ENCODE data around the gene DGKK.
"Not testable (repeated sequence)": the region's sequence is repeated elsewhere in the genome, so short reads cannot be mapped to it uniquely, and the experiment has no call there.

DGKK gene

DNA sequence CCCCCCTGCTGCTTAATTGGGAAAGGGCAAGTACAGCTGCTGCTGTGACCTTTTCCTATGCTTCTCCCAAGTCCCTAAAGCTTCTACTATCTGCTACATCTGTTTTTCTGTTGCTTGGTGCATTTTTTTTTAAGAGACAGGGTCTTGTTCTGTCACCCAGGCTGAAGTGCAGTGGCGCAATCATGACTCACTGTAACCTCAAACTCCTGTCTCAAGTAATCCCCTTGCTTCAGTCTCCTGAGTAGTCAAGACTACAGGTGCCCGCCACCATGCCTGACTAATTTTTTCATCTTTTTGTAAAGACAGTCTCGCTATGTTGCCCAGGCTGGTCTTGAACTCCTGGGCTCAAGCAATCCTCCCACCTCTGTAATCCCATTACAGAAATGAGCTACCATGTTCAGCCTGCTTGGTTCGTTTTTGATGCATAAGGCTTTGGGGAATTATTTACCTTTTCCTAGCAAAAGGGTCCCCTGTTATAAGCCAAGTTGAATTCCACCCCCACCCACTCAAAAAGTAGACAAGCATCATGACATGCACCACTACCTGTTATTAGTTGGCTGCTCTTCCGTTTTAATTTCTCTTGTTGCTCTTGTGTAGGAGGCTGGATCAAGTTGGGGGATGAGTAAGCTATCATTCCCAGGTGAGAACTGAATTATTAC lies 39.6 kb downstream of the DGKK start:
- in situ Hi-C loops (cut with MboI; ENCODE audit: low sequenced_read_pairs), result no loop called here

DNA sequence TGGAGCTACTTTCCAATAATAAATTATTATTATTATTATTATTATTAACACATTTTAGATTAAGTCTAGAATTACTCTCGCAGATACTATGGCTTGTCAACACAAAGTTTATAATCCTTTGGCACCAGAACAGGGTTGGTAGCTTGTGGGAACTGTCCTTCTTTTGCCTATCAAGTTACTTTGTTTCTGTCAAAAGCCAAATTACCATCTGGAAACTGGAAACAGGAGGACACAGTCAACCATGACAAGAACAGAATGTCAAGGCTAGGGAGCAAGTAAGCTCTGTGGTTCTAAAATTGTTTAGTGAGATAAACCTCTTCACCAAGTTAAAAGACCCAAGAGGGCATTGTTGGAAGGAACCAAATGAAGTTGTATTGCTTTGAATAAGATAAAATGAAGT lies 42.5 kb downstream of the DGKK start:
- in situ Hi-C loops (cut with MboI; ENCODE audit: low sequenced_read_pairs), result no loop called here

DNA sequence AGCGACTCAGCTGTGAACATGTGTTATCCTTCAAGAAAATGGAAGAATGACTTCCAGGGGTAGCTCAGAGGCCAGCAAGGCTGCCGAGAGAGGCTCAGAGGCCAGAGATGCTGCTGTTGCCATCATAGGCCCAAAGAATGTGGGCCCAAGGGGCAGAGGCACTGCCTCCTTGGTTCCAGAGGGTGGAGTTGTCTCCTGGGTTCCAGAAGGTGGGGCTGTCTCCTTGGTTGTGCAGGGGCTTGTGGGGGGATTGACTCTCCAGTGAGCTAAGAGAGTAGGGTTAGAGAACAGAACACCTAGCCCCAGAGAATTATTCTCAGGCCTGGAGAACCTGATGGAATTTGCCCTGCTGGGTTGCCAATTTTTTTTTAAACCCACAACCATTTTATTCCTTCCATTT lies 62.6 kb downstream of the DGKK start:
- in situ Hi-C loops (cut with MboI; ENCODE audit: low sequenced_read_pairs), result no loop called here

DNA sequence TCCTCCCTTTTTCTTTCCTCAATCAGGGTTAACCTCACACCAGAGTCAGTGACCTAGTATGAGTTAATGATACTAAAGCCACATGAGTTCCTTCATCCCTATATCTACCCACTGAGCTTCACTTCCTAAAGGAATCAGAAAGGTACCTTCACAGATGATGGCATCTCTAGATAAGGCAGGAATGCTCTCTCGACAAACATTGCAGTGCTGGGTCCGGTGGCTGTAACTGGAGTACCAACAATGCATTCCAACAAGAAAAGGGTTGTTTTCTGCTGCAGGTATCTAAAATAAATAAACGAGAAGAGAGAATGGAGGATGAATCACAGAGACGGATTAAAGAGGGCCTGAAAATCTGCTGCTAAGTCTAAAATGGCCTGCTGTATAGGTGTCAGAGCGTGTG lies 66.7 kb downstream of the DGKK start:
- in situ Hi-C loops (cut with MboI; ENCODE audit: low sequenced_read_pairs), result no loop called here

DNA sequence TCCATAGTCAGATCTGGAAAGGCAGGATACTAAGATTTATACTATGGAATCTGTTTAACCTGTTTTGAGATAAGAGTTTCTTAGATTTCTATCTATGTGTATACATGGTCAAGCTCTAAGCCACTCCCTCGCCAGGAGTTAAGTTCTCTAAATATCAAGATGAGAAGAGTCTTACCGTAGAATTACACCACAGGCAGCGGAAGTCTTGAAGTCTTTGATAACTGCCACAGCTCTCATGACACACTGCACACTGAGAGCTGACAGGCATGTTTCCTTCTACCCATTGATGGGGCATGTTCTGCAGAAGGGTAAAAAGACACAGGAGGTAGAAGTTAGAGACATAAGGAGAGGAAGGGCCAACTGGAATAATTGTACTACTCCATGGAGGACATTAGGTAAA lies 67.7 kb downstream of the DGKK start:
- in situ Hi-C loops (cut with MboI; ENCODE audit: low sequenced_read_pairs), result no loop called here

DNA sequence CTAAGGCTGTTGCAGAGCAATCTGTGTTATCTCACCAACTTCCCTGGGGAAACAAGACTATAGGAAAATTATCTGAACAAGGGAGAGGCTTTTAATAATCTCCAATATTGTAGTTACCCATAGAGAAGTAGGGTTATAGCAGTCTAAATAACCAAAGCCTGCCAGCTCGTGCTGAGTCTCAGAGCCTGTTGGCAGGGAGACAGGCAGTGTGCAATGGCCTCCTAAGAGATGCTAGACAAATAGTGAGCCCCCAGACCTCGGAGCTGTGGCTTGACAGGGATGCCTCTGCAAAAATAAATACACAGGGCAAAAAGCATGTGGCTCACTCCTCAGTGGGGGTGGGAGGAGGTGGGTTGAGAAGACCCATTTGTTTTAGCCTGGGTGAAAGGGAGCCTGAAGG lies 76.7 kb downstream of the DGKK start:
- in situ Hi-C loops (cut with MboI; ENCODE audit: low sequenced_read_pairs), result no loop called here

DNA sequence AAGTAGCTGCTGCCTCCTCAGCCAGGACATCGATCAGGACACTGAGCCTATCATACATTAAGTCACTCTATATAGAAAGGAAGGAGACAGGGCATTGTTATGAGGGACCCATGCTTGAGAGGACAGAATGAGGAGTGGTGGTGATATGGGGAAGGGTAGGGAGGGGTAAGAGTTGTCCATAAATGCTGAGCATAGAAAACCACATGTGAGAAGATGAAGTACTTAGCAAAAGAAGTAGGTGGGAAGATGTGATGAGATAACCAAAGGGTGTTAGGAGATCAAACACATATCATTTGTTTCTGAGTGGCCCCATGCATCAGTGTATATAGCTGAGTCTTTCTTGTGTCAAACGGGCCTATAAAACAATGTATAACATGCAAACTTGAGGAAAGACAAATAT lies 84.1 kb downstream of the DGKK start:
- in situ Hi-C loops (cut with MboI; ENCODE audit: low sequenced_read_pairs), result no loop called here

DNA sequence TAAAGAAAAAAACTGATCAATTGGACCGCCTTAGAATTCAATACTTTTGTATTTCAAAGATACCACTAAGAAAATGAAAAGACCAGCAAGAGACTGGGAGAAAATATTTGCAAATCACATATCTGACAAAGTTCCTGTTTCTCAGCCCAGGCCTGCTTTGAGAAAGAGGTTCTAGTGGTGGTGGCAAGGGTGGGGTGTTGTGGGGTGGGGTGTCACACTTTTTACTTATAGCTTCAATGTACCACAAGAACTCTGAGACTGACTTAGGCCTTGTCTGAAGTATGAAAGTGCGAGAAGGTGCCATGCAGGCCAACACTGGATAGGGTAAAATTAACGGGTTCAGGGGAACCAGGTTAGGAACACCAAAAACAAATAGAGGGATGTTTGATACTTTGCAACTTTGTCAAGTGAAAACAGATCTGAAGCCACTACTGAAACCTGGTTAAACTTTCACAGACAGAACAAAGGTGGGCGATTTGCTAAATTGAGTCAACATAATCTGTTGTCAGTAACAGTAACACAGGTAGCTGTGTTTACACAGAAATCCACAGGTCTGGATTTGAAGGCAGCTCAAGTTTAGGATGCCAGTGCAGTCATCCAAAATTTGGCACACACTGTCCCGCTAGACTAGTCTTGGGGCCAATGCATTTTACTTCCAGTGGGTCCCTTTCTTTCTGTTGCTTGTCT lies 88.8 kb downstream of the DGKK start:
- in situ Hi-C loops (cut with MboI; ENCODE audit: low sequenced_read_pairs), result no loop called here

DNA sequence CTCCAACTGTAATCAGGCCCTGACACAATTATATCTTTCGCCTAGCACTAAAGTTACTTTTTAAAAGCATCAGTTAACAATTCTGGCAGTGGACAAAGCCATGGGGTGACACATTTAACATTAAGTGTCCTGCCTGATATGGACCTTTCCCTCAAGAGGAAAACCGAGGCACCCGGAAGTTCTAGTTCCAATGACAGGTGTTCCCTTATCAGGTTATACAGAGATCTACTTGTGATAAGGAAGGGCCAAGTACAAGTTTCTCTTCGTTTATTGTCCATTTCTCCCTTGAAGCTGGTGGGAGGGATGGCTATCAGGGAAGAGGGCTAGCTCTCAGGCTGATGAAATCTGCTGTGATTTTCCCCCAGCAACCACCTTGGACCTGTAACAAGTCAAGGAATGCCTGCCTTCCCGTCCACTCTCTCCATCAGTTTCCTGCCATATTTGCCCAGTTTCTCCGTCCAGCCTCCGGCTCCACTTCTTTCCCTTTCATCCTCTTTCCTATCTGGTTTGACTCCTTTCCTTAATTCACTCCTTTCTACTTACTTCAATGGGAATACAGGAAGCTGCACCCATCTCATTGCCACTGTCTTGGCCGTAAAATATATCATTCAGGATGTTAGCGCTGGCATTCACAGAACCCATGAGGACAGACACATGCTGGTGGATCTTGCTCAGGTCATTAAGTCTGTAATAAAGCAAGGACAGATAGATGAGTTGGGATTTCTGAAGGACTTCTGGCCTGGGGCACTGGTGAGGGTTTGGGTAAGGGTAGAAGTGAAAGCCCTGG lies 95.0 kb downstream of the DGKK start:
- in situ Hi-C loops (cut with MboI; ENCODE audit: low sequenced_read_pairs), result no loop called here

DNA sequence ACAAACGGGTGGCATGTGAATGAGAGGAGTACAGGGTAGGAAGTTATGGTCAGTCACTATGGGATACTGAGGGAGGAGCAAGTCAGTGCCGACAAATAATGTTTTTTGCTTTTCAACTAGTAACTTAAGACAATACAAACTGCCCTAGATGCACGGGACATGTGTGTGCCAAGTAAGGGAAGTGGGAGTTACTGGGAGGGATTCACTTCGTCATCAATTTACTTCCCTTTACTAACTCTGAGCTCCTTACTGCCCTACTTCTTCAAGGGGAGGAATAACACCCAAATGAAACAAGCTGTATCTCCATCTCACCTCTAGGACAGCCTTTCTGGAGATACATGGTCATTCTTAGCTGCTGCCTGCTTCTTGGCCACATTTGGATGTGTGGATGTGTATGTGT lies 97.7 kb downstream of the DGKK start:
- in situ Hi-C loops (cut with MboI; ENCODE audit: low sequenced_read_pairs), result no loop called here

DNA sequence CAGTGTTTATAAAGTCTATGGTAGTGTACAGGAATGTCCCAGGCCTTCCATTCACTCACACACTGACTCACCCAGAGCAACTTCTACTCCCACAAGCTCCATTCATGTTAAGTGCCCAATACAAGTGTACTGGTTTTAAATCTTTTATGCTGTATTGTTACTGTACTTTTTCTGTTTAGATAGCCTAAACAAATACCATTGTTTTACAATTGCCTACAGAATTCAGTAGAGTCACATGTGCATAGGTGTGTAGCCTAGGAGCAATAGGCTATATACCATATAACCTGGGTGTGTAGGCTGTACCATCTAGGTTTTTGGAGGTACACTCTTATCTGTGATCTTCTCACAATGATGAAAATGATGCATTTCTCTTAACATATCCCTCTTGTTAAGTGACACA lies 126.7 kb downstream of the DGKK start:
- in situ Hi-C loops (cut with MboI; ENCODE audit: low sequenced_read_pairs), result no loop called here

DNA sequence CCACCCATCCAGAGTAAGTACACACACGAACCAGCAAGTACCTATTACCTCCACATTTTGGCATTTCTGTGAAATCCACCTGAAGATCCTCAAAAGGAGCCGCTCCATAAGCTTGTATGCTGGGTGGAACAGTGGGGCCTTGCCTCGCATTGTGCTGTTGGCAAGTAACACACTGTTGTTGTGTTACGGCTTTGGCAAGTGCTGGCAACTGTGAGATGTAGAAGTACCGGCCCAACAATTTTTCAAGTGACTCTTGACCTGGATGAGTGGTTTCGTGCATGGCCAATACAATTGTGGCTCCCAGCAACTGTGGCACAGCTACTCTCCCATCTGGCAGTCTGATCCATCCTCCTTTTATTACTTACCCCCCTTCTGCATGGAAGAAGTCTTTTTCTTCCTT lies 137.3 kb downstream of the DGKK start:
- in situ Hi-C loops (cut with MboI; ENCODE audit: low sequenced_read_pairs), result no loop called here

DNA sequence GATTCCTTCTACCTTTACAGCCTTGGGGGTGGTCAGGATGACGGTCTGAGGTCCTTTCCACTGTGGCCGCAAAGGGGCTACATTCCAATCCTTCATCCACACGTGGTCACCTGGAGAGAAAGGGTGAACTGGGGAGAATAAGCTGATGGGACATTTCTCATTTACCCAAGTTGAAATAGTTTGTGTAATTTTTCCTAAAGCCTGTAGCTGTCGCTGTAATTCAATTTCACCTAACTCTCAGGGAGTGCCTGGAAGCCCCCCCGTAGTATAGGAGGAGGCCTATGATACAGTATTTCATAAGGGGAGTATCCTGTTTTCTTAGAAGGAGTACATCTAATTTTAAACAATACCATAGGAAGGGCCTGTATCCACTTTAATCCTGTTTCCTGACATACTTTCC lies 138.0 kb downstream of the DGKK start:
- in situ Hi-C loops (cut with MboI; ENCODE audit: low sequenced_read_pairs), result not testable (repeated sequence)

DNA sequence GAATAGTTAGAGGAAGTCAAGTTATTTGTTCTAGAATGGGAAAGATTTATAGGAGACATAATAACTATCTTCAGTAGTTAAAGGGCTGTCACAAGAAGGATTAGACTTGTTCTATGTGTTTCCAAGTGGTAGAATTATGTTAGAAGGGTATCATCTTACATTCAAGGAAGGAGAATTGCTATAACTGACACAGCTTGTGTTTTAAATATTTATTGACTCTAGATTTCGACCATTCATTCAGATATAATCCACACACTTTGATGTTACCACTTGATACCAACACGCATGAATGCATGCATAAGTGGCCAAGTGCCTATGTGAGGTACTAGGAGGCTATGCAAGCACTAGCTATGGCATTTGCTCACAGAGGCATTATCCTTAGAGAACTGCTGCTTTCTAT lies 143.4 kb downstream of the DGKK start:
- in situ Hi-C loops (cut with MboI; ENCODE audit: low sequenced_read_pairs), result no loop called here

Data from HL-60/S4 treated with phorbol 12-myristate 13-acetate at 8.2 ng/mL for 4 days and 3 days (cell line).